GM19351 (cell line): ENCODE results near the gene SLC25A38.
A peak's percentile ranks its signal among the peaks of the same experiment; 100 is the strongest.
"Not testable (repeated sequence)": the region's sequence is repeated elsewhere in the genome, so short reads cannot be mapped to it uniquely, and the experiment has no call there.

ENCODE experiments used
- ATAC-seq: cut with Tn5 transposase; IDR thresholded peaks from one replicate; pipeline ENCODE4 v1.9.1; 2021; ENCODE audit warnings: mild to moderate bottlenecking, moderate library complexity; ENCODE audit not compliant: unreplicated experiment

The SLC25A38 gene

DNA sequence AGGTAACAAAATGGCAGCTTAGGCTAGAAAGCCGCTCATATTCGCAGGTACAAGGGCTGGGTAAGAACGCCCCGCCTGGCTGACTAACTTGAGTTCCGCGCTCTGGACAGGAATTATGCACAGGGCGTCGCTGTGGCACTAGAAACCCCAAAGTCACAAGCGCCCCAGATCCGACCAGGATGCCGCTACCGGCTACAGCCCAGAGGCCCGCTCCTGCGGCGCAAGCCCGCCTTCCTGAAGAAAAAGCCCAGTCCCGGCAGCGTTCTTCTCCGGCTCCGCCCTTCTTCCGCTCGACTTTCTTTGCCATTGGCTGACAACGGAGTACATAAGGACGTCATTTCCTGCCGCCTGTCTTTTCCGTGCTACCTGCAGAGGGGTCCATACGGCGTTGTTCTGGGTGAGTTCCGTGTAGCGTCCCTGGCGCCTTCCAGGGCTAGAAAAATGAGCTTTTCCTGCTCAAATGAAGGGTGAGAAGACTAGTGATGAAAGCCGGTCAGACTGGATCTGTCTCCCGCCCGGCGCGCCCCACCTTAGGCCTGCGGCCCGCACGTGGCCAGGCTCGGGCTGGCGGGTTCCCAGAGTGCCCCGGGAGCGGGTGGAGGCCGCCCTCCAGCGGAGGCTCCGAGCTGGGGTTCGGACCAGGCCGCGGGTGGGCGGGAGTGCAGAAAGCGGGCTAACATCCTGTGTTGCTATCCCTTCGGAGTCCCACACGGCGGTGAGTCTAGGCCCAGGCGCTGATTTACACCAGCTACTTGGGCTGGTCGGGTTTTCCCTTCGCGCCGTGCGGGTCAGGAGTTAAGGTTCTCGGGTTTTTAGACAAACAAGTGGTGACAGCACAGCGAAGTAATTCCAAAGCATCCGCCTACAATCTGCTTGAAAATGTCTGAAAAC lies 23.4 kb downstream of the SLC25A38 start, which contains the start of gene RPSA:
Gene RPSA, plus strand, starts transcription at position 353 of the 891 bp plus-strand sequence. CDS start 934 bp downstream, outside the sequence.
- ATAC-seq, result peak; percentile 87

- ATAC-seq, result no peak
Observed at GRCh38 chr3:39407259-39407629, 24.1 kb downstream of the SLC25A38 start.

- ATAC-seq, result no peak
Observed at GRCh38 chr3:39407773-39408492, 24.8 kb downstream of the SLC25A38 start.

GRCh38 chr3:39408493-39409372 lies 25.6 kb downstream of the SLC25A38 start:
- ATAC-seq, result no peak

GRCh38 chr3:39409514-39410136 lies 26.5 kb downstream of the SLC25A38 start:
- no peak for ATAC-seq

GRCh38 chr3:39410893-39411292 lies 27.7 kb downstream of the SLC25A38 start:
- ATAC-seq, result no peak

DNA sequence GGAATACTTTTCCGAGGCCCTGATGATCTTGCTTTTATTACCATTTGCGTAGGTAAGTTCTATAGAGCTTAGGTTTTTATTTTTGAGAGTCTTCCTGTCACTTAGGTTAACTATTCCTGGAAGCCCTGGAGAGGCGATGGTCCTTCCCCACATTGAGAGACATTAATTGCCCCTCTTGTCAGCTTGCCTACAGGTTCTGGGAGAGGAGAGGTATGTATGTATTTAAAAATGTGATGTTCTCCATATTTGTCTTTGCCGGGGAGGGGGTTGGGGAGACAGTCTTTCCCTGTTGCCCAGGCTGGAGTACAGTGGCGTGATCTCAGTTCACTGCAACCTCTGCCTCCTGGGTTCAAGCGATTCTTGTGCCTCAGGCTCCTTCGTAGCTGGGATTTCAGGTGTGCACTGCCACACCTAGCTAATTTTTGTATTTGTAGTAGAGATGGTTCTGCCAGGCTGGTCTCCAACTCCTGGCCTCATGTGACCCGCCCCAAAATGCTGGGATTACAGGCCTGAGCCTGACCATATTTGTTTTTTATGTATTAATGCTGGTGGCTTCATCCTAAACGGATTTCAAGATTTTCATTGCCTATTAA lies 29.6 kb downstream of the SLC25A38 start:
- ATAC-seq, result no peak

- no peak for ATAC-seq
Observed at GRCh38 chr3:39413691-39414420, 30.7 kb downstream of the SLC25A38 start.

DNA sequence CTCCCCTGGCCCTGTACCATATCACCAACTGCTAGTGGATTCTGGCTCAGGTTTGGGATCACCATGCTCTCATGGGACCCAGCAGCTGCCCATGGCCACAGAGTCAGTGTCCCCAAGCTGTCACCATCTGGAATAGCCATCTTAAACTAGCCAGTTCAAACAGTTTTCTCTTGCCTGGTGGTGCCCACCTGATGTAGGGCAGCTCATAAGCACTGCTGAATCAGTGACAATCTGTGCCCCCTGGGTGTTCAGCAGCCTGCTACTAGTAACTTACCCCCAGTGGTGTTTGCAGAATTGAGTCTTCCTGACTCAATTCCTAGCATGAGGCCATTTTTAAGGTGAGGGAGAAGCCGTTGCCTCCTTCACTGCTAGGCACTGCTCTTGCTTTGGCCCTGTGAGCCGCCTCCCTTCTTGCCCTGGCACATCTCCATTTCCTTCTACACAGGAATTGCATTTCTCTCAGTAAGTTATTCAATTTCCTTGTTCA lies 31.3 kb downstream of the SLC25A38 start:
- ATAC-seq, result no peak

DNA sequence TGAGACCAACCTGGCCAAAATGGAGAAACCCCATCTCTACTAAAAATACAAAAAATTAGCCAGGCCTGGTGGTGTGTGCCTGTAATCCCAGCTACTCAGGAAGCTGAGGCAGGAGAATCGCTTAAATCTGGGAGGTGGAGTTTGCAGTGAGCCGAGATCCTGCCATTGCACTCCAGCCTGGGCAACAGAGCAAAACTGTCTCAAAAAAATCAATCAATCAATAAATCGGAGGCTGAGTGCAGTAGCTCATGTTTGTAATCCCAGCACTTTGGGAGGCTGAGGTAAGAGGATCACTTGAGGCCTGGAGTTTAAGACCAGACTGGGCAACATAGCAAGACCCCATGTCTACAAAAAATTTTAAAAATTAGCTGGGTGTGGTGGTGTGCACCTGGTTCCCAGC lies 32.1 kb downstream of the SLC25A38 start:
- not testable (repeated sequence) for ATAC-seq

GRCh38 chr3:39415983-39416382 lies 32.8 kb downstream of the SLC25A38 start:
- ATAC-seq, result no peak

DNA sequence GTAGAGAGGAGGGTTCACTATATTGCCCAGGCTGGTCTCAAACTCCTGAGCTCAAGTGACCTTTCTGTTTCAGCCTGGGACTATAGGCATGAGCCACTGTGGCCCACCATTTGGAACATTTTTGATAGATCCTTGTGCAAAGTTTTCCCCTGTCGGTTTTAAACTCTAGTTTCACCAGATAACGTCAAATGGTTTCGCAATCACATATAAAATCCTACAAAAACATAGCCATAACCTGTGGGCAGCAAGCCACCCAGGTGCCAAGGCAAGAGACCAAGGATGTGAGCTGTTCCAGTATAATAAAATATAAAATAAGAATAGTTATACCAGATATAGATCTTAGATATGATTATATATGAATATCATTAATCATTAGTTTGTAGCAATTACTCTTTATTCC lies 33.8 kb downstream of the SLC25A38 start:
- not testable (repeated sequence) for ATAC-seq

DNA sequence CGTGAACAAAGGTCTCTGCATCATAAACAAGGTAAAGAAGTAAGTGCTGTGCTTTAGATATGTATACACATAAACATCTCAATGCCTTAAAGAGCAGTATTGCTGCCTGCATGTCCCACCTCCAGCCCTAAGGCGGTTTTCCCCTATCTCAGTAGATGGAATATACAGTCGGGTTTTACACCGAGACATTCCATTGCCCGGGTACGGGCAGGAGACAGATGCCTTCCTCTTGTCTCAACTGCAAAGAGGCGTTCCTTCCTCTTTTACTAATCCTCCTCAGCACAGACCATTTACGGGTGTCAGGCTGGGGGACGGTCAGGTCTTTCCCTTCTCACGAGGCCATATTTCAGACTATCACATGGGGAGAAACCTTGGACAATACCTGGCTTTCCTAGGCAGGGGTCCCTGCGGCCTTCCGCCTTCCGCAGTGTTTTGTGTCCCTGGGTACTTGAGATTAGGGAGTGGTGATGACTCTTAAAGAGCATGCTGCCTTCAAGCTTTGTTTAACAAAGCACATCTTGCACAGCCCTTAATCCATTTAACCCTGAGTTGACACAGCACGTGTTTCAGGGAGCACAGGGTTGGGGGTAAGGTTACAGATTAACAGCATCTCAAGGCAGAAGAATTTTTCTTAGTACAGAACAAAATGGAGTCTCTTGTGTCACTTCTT lies 35.5 kb downstream of the SLC25A38 start:
- ATAC-seq, result not testable (repeated sequence)

DNA sequence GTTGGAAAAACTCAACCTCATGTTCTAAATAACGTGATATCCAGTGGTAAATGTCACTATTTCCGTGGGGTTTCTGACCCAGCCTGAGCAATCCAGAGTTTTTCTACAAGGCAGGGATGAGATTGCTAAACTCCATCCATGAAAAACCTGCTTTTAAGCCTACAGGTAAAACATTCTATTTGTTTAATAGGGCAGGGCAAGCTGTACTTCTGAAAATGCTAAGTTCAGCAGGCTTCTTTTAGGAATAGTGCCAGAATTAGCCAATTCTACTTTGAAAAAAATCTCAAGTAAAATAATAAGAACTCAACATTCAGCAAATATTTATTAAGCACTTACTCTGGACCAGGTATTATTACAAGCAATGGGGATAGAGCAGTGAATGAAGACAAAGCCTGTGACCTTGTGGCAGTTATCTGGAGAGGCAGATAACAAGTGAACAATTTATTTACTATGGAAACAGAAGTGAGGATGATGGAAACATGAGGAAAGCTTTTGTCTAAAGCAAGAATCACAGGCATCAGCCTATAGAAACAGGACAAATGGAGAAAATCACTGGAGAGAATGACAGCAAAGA lies 36.7 kb downstream of the SLC25A38 start:
- ATAC-seq, result no peak

DNA sequence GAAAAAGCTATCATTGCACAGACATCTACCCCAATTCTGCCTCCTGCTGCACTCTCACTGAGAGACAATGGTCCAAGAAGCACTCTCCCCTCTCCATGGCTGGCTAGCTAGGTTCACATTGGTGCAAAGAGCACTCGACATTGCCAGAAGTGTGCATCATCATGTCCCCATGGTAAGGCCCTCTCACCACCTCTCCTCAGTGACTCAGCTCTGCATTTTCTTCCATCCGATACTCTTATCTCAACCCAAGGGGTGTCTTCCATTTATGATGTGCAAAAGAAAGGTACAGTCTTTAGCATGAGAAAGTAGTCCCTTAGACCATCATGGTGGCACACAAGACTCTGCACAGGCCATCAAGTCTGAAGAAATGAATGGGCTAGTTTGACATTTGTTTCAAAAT lies 37.4 kb downstream of the SLC25A38 start:
- no peak for ATAC-seq

- no peak for ATAC-seq
Observed at GRCh38 chr3:39423436-39423970, 40.3 kb downstream of the SLC25A38 start.

- ATAC-seq, result no peak
Observed at GRCh38 chr3:39426312-39426711, 43.1 kb downstream of the SLC25A38 start.

DNA sequence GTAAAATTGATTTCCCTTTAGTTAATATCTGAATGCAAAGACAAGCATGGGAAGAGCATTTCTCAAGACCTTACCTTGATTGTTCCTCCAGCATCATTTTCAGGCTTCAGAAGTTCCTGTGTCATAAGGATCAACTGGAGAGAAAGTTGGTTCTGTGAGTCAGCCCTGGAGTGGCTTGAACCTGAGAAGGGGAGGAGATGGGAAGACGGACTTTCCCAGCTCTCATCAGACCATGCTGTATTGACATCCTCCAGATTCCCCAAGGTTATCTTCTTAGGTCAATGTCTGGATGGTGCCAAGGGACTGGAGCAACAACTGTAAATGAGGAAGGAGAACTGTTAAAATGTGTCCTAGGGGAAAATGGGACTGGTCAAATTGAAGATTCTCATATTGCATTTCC lies 44.3 kb downstream of the SLC25A38 start:
- ATAC-seq, result no peak
